Body of pancreas (tissue), 4 donors: Measurements from ENCODE around the gene TEAD1. TPM values are rescaled to one million over a fixed set of nuclear protein-coding genes. Genes with fewer than 3 reads are reported as not detected.

ENCODE experiments used
- ATAC-seq: fragments of 150-250 bp; one replicate; pipeline ENCODE4 v1.9.1; 2016
- DNase-seq, 4 donors: peaks; one replicate each; pipeline ENCODE4 v3.0.0-alpha.2; 2019
- H3K27ac ChIP-seq, 4 donors: fragments of 200-600 bp; sonication (generic); 1 replicate in 3 of 4; 2 replicates in 1 of 4; pipeline versions ENCODE4 v1.5.1 to v1.6.1; 2016 to 2019; ENCODE audit warnings: mild to moderate bottlenecking in 1 of 4, mixed read lengths in 1 of 4, moderate library complexity in 1 of 4
- H3K27me3 ChIP-seq, 2 donors: fragments of 200-600 bp; sonication (generic); one replicate each; pipeline ENCODE4 v1.6.0; 2016; ENCODE audit warnings: mild to moderate bottlenecking in 1 of 2
- H3K36me3 ChIP-seq, 2 donors: fragments of 200-600 bp; sonication (generic); replicated peaks in 1 of 2; 2 replicates each; pipeline ENCODE4 v1.5.1; 2016; ENCODE audit warnings: low read depth in 2 of 2; ENCODE audit not compliant: insufficient read depth in 1 of 2
- H3K4me1 ChIP-seq: fragments of 200-600 bp; sonication (generic); one replicate; pipeline ENCODE4 v1.6.0; 2016
- H3K4me3 ChIP-seq, 2 donors: fragments of 200-600 bp; sonication (generic); 1 replicate in 1 of 2; 2 replicates in 1 of 2; pipeline ENCODE4 v1.5.1; 2016 to 2019
- H3K9me3 ChIP-seq, 3 donors: fragments of 200-600 bp; sonication (generic); 1 replicate in 2 of 3; 2 replicates in 1 of 3; pipeline ENCODE4 v1.5.1; 2016
- POLR2A ChIP-seq, 3 donors: fragments of 450-650 bp; IDR thresholded peaks; one replicate each; pipeline ENCODE4 v1.6.1; 2016; ENCODE audit warnings: antibody characterized with exemption in 3 of 3, mild to moderate bottlenecking in 2 of 3
- WGBS, 2 donors: methylation state at CpG; one replicate each; pipeline ENCODE4 v1.1.5; 2017; 5-methylcytosine and 5-hydroxymethylcytosine counted together
- intact Hi-C: fragments of 100-400 bp; cut with DNase I; formaldehyde crosslinking; loops from one replicate; pipeline ENCODE4 v1.15.1; 2023
- total RNA-seq, 2 donors: library from RNA; depleted of rRNA; stranded (reverse); fragments of >200 nt; gene quantifications; one replicate each; pipeline ENCODE4 v1.1.0, GENCODE V29; 2016
- TF ChIP-seq, protein P1 (sequence below), 7 experiments: fragments of 450-650 bp in 4 of 7; fragments of 200-600 bp in 3 of 7; sonication (generic) in 3 of 7; IDR thresholded peaks; one replicate each; pipeline ENCODE4 v1.5.1; 2016 to 2019; ENCODE audit warnings: antibody characterized with exemption in 7 of 7

TEAD1 gene
- total RNA-seq, 2 donors from 2014 or later: 36.9 to 55.0 TPM

GRCh38 chr11:12765428-12765827 is 91.2 kb downstream of the TEAD1 start:
- TF ChIP-seq, protein P1, sequence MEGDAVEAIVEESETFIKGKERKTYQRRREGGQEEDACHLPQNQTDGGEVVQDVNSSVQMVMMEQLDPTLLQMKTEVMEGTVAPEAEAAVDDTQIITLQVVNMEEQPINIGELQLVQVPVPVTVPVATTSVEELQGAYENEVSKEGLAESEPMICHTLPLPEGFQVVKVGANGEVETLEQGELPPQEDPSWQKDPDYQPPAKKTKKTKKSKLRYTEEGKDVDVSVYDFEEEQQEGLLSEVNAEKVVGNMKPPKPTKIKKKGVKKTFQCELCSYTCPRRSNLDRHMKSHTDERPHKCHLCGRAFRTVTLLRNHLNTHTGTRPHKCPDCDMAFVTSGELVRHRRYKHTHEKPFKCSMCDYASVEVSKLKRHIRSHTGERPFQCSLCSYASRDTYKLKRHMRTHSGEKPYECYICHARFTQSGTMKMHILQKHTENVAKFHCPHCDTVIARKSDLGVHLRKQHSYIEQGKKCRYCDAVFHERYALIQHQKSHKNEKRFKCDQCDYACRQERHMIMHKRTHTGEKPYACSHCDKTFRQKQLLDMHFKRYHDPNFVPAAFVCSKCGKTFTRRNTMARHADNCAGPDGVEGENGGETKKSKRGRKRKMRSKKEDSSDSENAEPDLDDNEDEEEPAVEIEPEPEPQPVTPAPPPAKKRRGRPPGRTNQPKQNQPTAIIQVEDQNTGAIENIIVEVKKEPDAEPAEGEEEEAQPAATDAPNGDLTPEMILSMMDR (IDR thresholded peaks at IDR 0.05): no peak
- no peak for TF ChIP-seq POLR2A (IDR thresholded peaks at IDR 0.05)
- H3K9me3 ChIP-seq: no peaks in the 10 kb centered on the region
- ATAC-seq (no peak), DNase-seq (peak in 3 of 4 donors; percentile 28 to 40 (median 30))
- intact Hi-C loops: no loop called here
- peaks cover 4% of the 10 kb centered on the region for H3K4me1 ChIP-seq
- H3K4me3 ChIP-seq: no peak overlapping the region
- no peak overlapping the region for H3K27ac ChIP-seq
- no peaks in the 10 kb centered on the region for H3K36me3 ChIP-seq
- 68 to 86% methylated on average over 3 of the region's 3 CpGs for WGBS, 2 donors
- H3K27me3 ChIP-seq: no peaks in the 10 kb centered on the region

DNA sequence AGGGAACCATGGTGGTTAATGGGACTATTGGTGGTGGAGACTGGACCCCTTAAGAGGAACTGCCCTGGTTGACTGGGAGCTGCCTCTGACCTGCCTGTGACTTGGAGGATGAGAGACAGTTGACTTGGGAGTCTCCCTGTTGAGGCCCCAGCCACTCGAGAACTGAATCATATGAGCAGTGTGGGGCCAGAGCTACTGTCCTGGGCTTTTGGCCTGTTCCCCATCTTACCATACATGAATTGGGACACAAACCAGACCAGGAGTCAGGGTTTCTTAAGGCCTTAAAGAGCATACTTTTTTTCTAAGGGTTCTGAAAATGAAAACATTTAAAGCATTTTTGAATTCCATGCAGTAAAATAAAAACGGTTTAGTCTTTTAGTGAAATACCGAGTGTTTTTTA is 92.8 kb downstream of the TEAD1 start:
- TF ChIP-seq POLR2A (IDR thresholded peaks at IDR 0.05): no peak
- TF ChIP-seq, protein P1 (IDR thresholded peaks at IDR 0.05): no peak
- no peak for ATAC-seq
- H3K9me3 ChIP-seq: no peaks in the 10 kb centered on the region
- H3K27ac ChIP-seq: no peak overlapping the region
- 88 to 91% methylated on average over 3 of the region's 3 CpGs for WGBS, 2 donors
- H3K36me3 ChIP-seq: no peaks in the 10 kb centered on the region
- no peak overlapping the region for H3K4me3 ChIP-seq
- peaks cover 4% of the 10 kb centered on the region for H3K4me1 ChIP-seq
- no peak for DNase-seq
- intact Hi-C loops: no loop called here
- no peaks in the 10 kb centered on the region for H3K27me3 ChIP-seq

DNA sequence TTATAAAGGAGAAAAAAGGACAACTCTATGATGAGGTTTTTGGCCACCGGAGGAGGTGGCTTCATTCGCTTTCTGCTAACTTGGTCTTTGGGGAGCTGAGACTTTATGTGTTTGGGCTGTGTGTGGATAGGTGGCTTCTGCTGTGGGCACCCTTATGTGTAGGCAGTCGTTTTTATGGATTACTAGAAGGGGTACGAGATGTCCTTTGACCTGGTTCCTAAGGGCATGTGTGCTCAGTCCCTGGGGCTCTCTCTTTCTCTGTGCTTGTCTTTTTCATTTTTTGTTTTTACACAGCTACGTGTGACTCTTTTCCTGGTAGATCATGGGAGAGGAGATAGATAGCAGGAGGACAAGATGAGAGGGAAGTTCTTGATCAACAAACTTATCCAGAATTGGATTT is 93.4 kb downstream of the TEAD1 start:
- TF ChIP-seq POLR2A (IDR thresholded peaks at IDR 0.05): no peak
- TF ChIP-seq, protein P1 (IDR thresholded peaks at IDR 0.05): no peak
- no peak overlapping the region for H3K4me3 ChIP-seq
- DNase-seq: no peak
- no peaks in the 10 kb centered on the region for H3K36me3 ChIP-seq
- no peaks in the 10 kb centered on the region for H3K27me3 ChIP-seq
- peaks cover 4% of the 10 kb centered on the region for H3K4me1 ChIP-seq
- intact Hi-C loops: no loop called here
- no peak for ATAC-seq
- 83 to 87% methylated on average over 5 of the region's 5 CpGs for WGBS, 2 donors
- H3K27ac ChIP-seq: no peak overlapping the region
- no peaks in the 10 kb centered on the region for H3K9me3 ChIP-seq

- TF ChIP-seq POLR2A (IDR thresholded peaks at IDR 0.05): no peak
- TF ChIP-seq, protein P1 (IDR thresholded peaks at IDR 0.05): no peak
- H3K9me3 ChIP-seq: no peaks in the 10 kb centered on the region
- peak overlapping the region in 2 of 4 donors; percentile 12 to 56 for H3K27ac ChIP-seq
- intact Hi-C loops: no loop called here
- H3K36me3 ChIP-seq: no peaks in the 10 kb centered on the region
- no peaks in the 10 kb centered on the region for H3K27me3 ChIP-seq
- H3K4me1 ChIP-seq: peaks cover 4% of the 10 kb centered on the region
- DNase-seq: no peak
- ATAC-seq: no peak
- WGBS, 2 donors: 83 to 90% methylated on average over 7 of the region's 7 CpGs
- no peak overlapping the region for H3K4me3 ChIP-seq
Measured at GRCh38 chr11:12768726-12769673, 94.8 kb downstream of the TEAD1 start.
